Lower leg skin (tissue), 3 donors: ENCODE data around the gene ABCA4.

Experiments used
- POLR2A ChIP-seq, 2 donors: fragments of 450-650 bp; IDR thresholded peaks; one replicate each; pipeline ENCODE4 v1.6.1; 2016 to 2017; ENCODE audit warnings: antibody characterized with exemption in 2 of 2, mild to moderate bottlenecking in 1 of 2, moderate library complexity in 1 of 2
- TF ChIP-seq, protein P1 (sequence below), 3 donors: fragments of 450-650 bp; IDR thresholded peaks; one replicate each; pipeline ENCODE4 v1.5.1; 2016; ENCODE audit warnings: antibody characterized with exemption in 3 of 3, mild to moderate bottlenecking in 3 of 3, moderate library complexity in 2 of 3

DNA sequence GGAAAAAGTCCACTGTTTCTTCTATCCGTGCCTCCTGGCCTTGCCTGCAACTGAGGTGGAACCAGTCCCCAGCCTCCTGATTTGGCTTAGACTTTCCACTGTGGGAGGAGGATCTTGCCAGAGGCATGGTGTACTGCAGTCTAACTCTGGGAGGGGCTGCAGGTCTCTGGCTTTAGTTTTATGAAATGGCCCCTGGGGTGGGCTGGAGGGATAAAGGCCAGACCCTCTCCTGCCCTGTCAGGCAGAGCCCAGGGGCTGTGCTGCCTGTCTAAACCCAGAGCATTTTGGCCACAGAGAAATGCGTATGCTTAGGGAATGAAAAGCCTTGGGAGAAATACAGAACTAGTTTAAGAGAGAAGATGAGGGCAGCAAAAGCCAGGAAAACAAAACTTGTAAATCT is 73.0 kb downstream of the ABCA4 start:
- TF ChIP-seq, protein P1, sequence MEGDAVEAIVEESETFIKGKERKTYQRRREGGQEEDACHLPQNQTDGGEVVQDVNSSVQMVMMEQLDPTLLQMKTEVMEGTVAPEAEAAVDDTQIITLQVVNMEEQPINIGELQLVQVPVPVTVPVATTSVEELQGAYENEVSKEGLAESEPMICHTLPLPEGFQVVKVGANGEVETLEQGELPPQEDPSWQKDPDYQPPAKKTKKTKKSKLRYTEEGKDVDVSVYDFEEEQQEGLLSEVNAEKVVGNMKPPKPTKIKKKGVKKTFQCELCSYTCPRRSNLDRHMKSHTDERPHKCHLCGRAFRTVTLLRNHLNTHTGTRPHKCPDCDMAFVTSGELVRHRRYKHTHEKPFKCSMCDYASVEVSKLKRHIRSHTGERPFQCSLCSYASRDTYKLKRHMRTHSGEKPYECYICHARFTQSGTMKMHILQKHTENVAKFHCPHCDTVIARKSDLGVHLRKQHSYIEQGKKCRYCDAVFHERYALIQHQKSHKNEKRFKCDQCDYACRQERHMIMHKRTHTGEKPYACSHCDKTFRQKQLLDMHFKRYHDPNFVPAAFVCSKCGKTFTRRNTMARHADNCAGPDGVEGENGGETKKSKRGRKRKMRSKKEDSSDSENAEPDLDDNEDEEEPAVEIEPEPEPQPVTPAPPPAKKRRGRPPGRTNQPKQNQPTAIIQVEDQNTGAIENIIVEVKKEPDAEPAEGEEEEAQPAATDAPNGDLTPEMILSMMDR (IDR thresholded peaks at IDR 0.05), result no peak
- no peak for TF ChIP-seq POLR2A (IDR thresholded peaks at IDR 0.05)
